CD14-positive monocyte (primary cell): ENCODE results near the gene ZBED4. TPM values are rescaled to one million over a fixed set of nuclear protein-coding genes. Genes with fewer than 3 reads are reported as not detected.
A peak's percentile ranks its signal among the peaks of the same experiment; 100 is the strongest.

ENCODE experiments used
- DNase-seq, 3 donors: peaks; one replicate each; pipeline ENCODE4 v3.0.0-alpha.2; 2011 to 2022
- H2AFZ ChIP-seq: 2 replicates; pipeline ENCODE4 v1.6.0; 2012; ENCODE audit warnings: mild to moderate bottlenecking, low read depth, low read length, inconsistent platforms; ENCODE audit not compliant: insufficient read depth, poor library complexity, severe bottlenecking
- H3K27ac ChIP-seq, 2 donors: 1 replicate in 1 of 2; 2 replicates in 1 of 2; pipeline ENCODE4 v1.5.1; 2012 to 2013; ENCODE audit warnings: low read length in 2 of 2, control low read depth in 1 of 2, inconsistent platforms in 1 of 2, low read depth in 1 of 2, mild to moderate bottlenecking in 1 of 2
- H3K27me3 ChIP-seq, 2 donors: one replicate each; pipeline versions ENCODE4 v1.6.0 to v1.6.1; 2011 to 2013; ENCODE audit warnings: low read length in 2 of 2; ENCODE audit not compliant: control insufficient read depth in 2 of 2, insufficient read depth in 2 of 2
- H3K36me3 ChIP-seq, 2 donors: replicated peaks in 1 of 2; 1 replicate in 1 of 2; 2 replicates in 1 of 2; pipeline versions ENCODE4 v1.5.1 to v1.6.1; 2012 to 2013; ENCODE audit warnings: low read length in 2 of 2, control low read depth in 1 of 2, inconsistent platforms in 1 of 2, mild to moderate bottlenecking in 1 of 2; ENCODE audit not compliant: insufficient read depth in 2 of 2, control insufficient read depth in 1 of 2
- H3K4me1 ChIP-seq, 2 donors: 1 replicate in 1 of 2; 2 replicates in 1 of 2; pipeline versions ENCODE4 v1.5.1 to v1.6.1; 2012 to 2013; ENCODE audit warnings: low read length in 2 of 2, control low read depth in 1 of 2, inconsistent platforms in 1 of 2, mild to moderate bottlenecking in 1 of 2, moderate library complexity in 1 of 2; ENCODE audit not compliant: insufficient read depth in 2 of 2, control insufficient read depth in 1 of 2
- H3K4me2 ChIP-seq: replicated peaks from 2 replicates; pipeline ENCODE3; 2012; ENCODE audit warnings: low read length, moderate library complexity, mild to moderate bottlenecking; ENCODE audit not compliant: poor library complexity, severe bottlenecking; ENCODE audit errors: extremely low read depth
- H3K4me3 ChIP-seq, 3 experiments: fragments of 200-600 bp in 1 of 3; sonication (generic) in 1 of 3; replicated peaks in 1 of 3; 1 replicate in 2 of 3; 2 replicates in 1 of 3; pipeline ENCODE4 v1.5.1; 2011 to 2013; ENCODE audit warnings: low read length in 3 of 3, mild to moderate bottlenecking in 3 of 3, control low read depth in 2 of 3, low read depth in 2 of 3, inconsistent platforms in 1 of 3, moderate library complexity in 1 of 3
- H3K79me2 ChIP-seq: 2 replicates; pipeline ENCODE4 v1.6.0; 2012; ENCODE audit warnings: mild to moderate bottlenecking, control low read depth, inconsistent platforms, low read length, moderate library complexity; ENCODE audit not compliant: insufficient read depth
- H3K9ac ChIP-seq: 2 replicates; pipeline ENCODE4 v1.6.0; 2017; ENCODE audit warnings: low read length, mild to moderate bottlenecking; ENCODE audit not compliant: insufficient read depth, poor library complexity, severe bottlenecking
- H3K9me3 ChIP-seq, 2 donors: replicated peaks in 1 of 2; 1 replicate in 1 of 2; 2 replicates in 1 of 2; pipeline versions ENCODE4 v1.5.1 to v1.6.1; 2012 to 2013; ENCODE audit warnings: low read length in 2 of 2, control low read depth in 1 of 2; ENCODE audit not compliant: control insufficient read depth in 1 of 2, insufficient read depth in 1 of 2
- H4K20me1 ChIP-seq: 2 replicates; pipeline ENCODE4 v1.6.0; 2012; ENCODE audit warnings: mild to moderate bottlenecking, low read length, control low read depth, moderate library complexity; ENCODE audit not compliant: insufficient read depth
- H3K27ac Mint-ChIP-seq, 7 donors: one replicate each; pipeline ENCODE4 v1.8.0; 2020; ENCODE audit warnings: mild to moderate bottlenecking in 7 of 7, mixed read lengths in 7 of 7, moderate library complexity in 6 of 7, inconsistent platforms in 2 of 7
- H3K27me3 Mint-ChIP-seq, 3 donors: one replicate each; pipeline ENCODE4 v1.8.0; 2021 to 2022; ENCODE audit warnings: low read depth in 3 of 3, mild to moderate bottlenecking in 3 of 3, mixed read lengths in 3 of 3, moderate library complexity in 3 of 3, inconsistent platforms in 1 of 3
- H3K36me3 Mint-ChIP-seq, 2 donors: one replicate each; pipeline ENCODE4 v1.8.0; 2020; ENCODE audit warnings: mixed read lengths in 2 of 2, inconsistent platforms in 1 of 2, mild to moderate bottlenecking in 1 of 2
- H3K4me1 Mint-ChIP-seq: one replicate; pipeline ENCODE4 v1.8.0; 2020; ENCODE audit warnings: mild to moderate bottlenecking, mixed read lengths
- H3K4me3 Mint-ChIP-seq, 2 donors: one replicate each; pipeline ENCODE4 v1.8.0; 2020; ENCODE audit warnings: mild to moderate bottlenecking in 2 of 2, mixed read lengths in 2 of 2, moderate library complexity in 1 of 2
- H3K9me3 Mint-ChIP-seq, 7 donors: one replicate each; pipeline ENCODE4 v1.8.0; 2020 to 2022; ENCODE audit warnings: mixed read lengths in 7 of 7, mild to moderate bottlenecking in 6 of 7, moderate library complexity in 6 of 7, inconsistent platforms in 2 of 7
- WGBS: methylation state at CpG from one replicate; pipeline ENCODE4 v1.1.5; 2013; ENCODE audit warnings: missing lambda C conversion rate; ENCODE audit not compliant: insufficient coverage; 5-methylcytosine and 5-hydroxymethylcytosine counted together
- intact Hi-C, 2 donors: fragments of 100-400 bp; cut with micrococcal nuclease; formaldehyde crosslinking; loops; one replicate each; pipeline versions ENCODE4 v1.15.0 to v1.15.1; 2023
- polyA plus RNA-seq, 3 donors: library from polyadenylated mRNA; depleted of rRNA in 1 of 3; unstranded in 2 of 3; stranded (reverse) in 1 of 3; fragments of 300-500 nt in 2 of 3; fragments of >200 nt in 1 of 3; fragmentation: Illumina TruSeq in 2 of 3; gene quantifications; 1 replicate in 2 of 3; 2 replicates in 1 of 3; pipeline ENCODE4 v1.2.3, GENCODE V29; 2012 to 2021
- TF ChIP-seq, protein P1 (sequence below): fragments of 200-600 bp; IDR thresholded peaks from one replicate; pipeline ENCODE4 v1.8.0; 2022; ENCODE audit warnings: antibody characterized with exemption, mild to moderate bottlenecking

The ZBED4 gene
- polyA plus RNA-seq, 3 donors = 3.8 to 8.2 (median 5.7) TPM

DNA sequence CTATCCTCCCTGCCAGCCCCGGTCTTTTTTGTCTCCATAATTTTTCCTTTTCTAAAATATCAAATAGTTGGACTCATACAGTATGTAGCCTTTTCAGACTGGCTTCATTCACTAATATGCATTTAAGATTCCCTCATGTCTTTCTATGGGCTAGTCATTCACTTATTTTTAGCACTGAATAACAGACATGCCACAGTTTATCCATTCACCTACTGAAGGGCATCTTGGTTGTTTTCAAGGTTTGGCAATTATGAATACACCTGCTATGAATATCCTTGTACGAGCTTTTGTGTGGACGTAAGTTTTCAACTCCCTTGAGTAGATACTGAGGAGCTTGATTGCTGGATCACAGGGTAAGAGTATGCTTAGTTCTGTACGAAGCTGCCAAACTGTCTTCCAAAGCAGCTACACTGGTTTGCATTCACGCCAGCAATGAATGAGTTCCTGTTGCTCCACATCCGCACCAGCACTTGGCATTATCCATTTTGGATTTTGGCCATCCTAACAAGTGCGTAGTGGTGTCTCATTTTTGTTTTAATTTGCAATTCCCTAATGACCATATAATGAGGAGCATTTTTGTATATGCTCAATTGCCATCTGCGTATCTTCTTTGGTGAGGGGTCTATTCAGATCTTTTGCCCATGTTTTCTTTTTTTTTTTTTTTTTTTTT lies 43.5 kb downstream of the ZBED4 start:
- Histone ChIP-seq H3K4me1 (no peaks in the 10 kb centered on the region), H2AFZ (no peak overlapping the region), H3K27ac (no peak overlapping the region), H4K20me1 (peaks cover 3% of the 10 kb centered on the region), H3K4me2 (no peak overlapping the region), H3K9ac (no peak overlapping the region), H3K9me3 (peaks cover 0 to 16% of the 10 kb centered on the region in 2 donors), H3K79me2 (no peaks in the 10 kb centered on the region), H3K36me3 (peaks cover 17 to 43% of the 10 kb centered on the region in 2 donors), H3K4me3 (no peak overlapping the region), H3K27me3 (no peaks in the 10 kb centered on the region)
- Mint-ChIP-seq H3K27me3 (no peaks in the 10 kb centered on the region), H3K4me3 (no peak overlapping the region), H3K27ac (peak overlapping the region in 1 of 7 donors; percentile 15), H3K9me3 (peaks cover 0 to 13% (median 6%) of the 10 kb centered on the region in 7 donors), H3K36me3 (peaks cover 26 to 59% of the 10 kb centered on the region in 2 donors), H3K4me1 (no peaks in the 10 kb centered on the region)
- TF ChIP-seq, protein P1, sequence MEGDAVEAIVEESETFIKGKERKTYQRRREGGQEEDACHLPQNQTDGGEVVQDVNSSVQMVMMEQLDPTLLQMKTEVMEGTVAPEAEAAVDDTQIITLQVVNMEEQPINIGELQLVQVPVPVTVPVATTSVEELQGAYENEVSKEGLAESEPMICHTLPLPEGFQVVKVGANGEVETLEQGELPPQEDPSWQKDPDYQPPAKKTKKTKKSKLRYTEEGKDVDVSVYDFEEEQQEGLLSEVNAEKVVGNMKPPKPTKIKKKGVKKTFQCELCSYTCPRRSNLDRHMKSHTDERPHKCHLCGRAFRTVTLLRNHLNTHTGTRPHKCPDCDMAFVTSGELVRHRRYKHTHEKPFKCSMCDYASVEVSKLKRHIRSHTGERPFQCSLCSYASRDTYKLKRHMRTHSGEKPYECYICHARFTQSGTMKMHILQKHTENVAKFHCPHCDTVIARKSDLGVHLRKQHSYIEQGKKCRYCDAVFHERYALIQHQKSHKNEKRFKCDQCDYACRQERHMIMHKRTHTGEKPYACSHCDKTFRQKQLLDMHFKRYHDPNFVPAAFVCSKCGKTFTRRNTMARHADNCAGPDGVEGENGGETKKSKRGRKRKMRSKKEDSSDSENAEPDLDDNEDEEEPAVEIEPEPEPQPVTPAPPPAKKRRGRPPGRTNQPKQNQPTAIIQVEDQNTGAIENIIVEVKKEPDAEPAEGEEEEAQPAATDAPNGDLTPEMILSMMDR = no peak
- WGBS = 81% methylated on average over 5 of the region's 8 CpGs
- no peak for DNase-seq
- intact Hi-C loops = no loop called here

DNA sequence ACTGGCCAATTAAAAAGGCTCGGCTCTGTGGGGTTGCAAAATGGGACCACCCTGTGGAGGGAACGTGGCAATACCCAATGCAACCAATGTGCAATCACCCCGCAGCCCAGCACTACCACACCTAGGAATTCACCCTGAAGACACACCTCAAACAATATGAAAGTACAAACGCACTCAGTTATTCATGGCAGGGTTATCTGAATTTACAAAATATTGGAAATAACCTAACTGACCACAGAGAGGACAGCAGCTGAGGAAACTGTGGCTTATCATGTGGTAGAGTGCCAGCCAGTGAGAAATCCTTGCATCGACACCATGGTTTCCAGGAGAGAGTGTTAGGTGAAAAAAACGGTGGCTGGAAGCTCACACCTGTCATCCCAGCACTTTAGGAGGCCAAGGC lies 45.9 kb downstream of the ZBED4 start:
- H2AFZ ChIP-seq = no peak overlapping the region
- TF ChIP-seq, protein P1 = no peak
- no peak overlapping the region for H3K4me3 Mint-ChIP-seq
- no peak overlapping the region for H3K4me3 ChIP-seq
- intact Hi-C loops = no loop called here
- H3K27ac ChIP-seq = no peak overlapping the region
- H3K79me2 ChIP-seq = no peaks in the 10 kb centered on the region
- H3K4me1 ChIP-seq = no peaks in the 10 kb centered on the region
- H3K27ac Mint-ChIP-seq = no peak overlapping the region
- peaks cover 29 to 54% of the 10 kb centered on the region in 2 donors for H3K36me3 ChIP-seq
- H3K36me3 Mint-ChIP-seq = peaks cover 30 to 61% of the 10 kb centered on the region in 2 donors
- no peaks in the 10 kb centered on the region for H3K27me3 ChIP-seq
- H3K4me2 ChIP-seq = no peak overlapping the region
- no peak for DNase-seq
- H3K9me3 Mint-ChIP-seq = peaks cover 0 to 7% (median 0%) of the 10 kb centered on the region in 7 donors
- no peak overlapping the region for H3K9ac ChIP-seq
- no peaks in the 10 kb centered on the region for H3K27me3 Mint-ChIP-seq
- WGBS = 94% methylated on average over 5 of the region's 6 CpGs
- peaks cover 0 to 7% of the 10 kb centered on the region in 2 donors for H3K9me3 ChIP-seq
- no peaks in the 10 kb centered on the region for H3K4me1 Mint-ChIP-seq
- peaks cover 3% of the 10 kb centered on the region for H4K20me1 ChIP-seq
